ENCODE results near the gene RANBP3.

DNA sequence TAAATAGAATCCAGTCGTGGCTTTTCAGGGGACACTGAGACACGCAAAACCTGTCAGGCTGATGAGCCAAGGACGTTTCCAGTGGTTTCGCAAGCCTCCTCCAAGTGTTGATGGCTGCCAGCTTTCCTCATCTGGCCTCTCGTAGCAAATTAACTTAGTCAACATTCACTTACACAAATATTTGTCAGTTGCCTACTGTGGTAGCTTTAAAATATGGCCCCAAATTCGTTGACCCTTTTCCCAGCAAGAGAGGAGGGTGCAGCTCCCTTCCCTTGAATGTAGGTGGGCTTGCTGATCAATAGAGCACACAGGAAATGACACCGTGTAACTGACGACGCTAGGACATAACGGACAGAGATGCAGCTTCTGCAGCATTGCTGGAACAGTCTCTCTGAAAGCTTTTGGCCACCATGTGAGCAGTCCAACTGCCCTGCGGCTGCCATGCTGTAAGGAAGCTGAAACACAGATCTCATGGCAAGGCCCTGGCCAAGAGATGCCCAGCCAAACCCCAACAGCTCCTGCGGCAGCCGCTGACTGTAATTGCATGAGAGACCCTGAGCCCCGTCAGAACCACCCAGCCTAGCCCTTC is 5.5 kb upstream of the RANBP3 start:
- TF ChIP-seq CTCF (IDR thresholded peaks at IDR 0.05) (no peak), POLR2A (IDR thresholded peaks at IDR 0.05) (no peak)

Measured in adrenal gland (tissue), 5 donors.